Measurements from ENCODE around the gene SAE1. TPM values are rescaled to one million over a fixed set of nuclear protein-coding genes. Genes with fewer than 3 reads are reported as not detected.

The SAE1 gene
- total and polyA plus RNA-seq, 10 of the 15 experiments (the other 5 are each of a cell fraction or from before 2014, with no cell fraction given) = 62.0 to 246 (median 148) TPM

- 0 out of 4 replicates have a peak, but pooled peaks of 1 of the 2 experiments have one; percentile 4 for TF ChIP-seq BHLHE40 (IDR thresholded peaks at IDR 0.05; ENCODE audit: borderline replicate concordance in 1 of 2, low read depth in 2 of 2, low read length in 1 of 2)
- no peak for TF ChIP-seq FOXM1 (IDR thresholded peaks at IDR 0.05; ENCODE audit: low read depth, low read length)
- TF ChIP-seq CHD2 (IDR thresholded peaks at IDR 0.05; ENCODE audit: borderline replicate concordance, low read depth, low read length) = 0 out of 2 replicates have a peak, but pooled peaks have one; percentile 64
- no peak for TF ChIP-seq HDAC6 (IDR thresholded peaks at IDR 0.05; ENCODE audit: unreplicated experiment)
- TF ChIP-seq BACH1 (IDR thresholded peaks at IDR 0.05; ENCODE audit: borderline replicate concordance) = peak; percentile 36; the same call in 1 of the 2 replicates
- peak; percentile 60; the same call in 1 of the 2 replicates for TF ChIP-seq MLLT1 (IDR thresholded peaks at IDR 0.05)
- no peak for TF ChIP-seq YBX1 (IDR thresholded peaks at IDR 0.05)
- peak; percentile 47; the same call in 1 of the 2 replicates for TF ChIP-seq RUNX3 (IDR thresholded peaks at IDR 0.05; ENCODE audit: low read length)
- TF ChIP-seq KDM1A (IDR thresholded peaks at IDR 0.05; ENCODE audit: borderline replicate concordance) = no peak
- peak; percentile 57 for TF ChIP-seq POLR2A (IDR thresholded peaks at IDR 0.05; ENCODE audit: low read depth, low read length)
- no peak; the same call in 1 of the 2 replicates for TF ChIP-seq POLR2AphosphoS2 (IDR thresholded peaks at IDR 0.05; ENCODE audit: low read depth, low read length)
- TF ChIP-seq RB1 (IDR thresholded peaks at IDR 0.05; ENCODE audit: borderline replicate concordance) = no peak; the same call in 1 of the 2 replicates
- peak; percentile 59 for TF ChIP-seq SIN3A (IDR thresholded peaks at IDR 0.05; ENCODE audit: low read depth, low read length)
- TF ChIP-seq SP1 (IDR thresholded peaks at IDR 0.05; ENCODE audit: low read depth, low read length) = peak; percentile 6
- TF ChIP-seq TBL1XR1 (IDR thresholded peaks at IDR 0.05; ENCODE audit: low read depth, low read length) = no peak; the same call in 1 of the 2 replicates
- peak; percentile 89 for TF ChIP-seq ZNF217 (IDR thresholded peaks at IDR 0.05)
- TF ChIP-seq, protein P1, sequence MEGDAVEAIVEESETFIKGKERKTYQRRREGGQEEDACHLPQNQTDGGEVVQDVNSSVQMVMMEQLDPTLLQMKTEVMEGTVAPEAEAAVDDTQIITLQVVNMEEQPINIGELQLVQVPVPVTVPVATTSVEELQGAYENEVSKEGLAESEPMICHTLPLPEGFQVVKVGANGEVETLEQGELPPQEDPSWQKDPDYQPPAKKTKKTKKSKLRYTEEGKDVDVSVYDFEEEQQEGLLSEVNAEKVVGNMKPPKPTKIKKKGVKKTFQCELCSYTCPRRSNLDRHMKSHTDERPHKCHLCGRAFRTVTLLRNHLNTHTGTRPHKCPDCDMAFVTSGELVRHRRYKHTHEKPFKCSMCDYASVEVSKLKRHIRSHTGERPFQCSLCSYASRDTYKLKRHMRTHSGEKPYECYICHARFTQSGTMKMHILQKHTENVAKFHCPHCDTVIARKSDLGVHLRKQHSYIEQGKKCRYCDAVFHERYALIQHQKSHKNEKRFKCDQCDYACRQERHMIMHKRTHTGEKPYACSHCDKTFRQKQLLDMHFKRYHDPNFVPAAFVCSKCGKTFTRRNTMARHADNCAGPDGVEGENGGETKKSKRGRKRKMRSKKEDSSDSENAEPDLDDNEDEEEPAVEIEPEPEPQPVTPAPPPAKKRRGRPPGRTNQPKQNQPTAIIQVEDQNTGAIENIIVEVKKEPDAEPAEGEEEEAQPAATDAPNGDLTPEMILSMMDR (IDR thresholded peaks at IDR 0.05 in 2 of 3, conservative IDR thresholded peaks at IDR 0.05 in 1 of 3; ENCODE audit: control insufficient read depth in 2 of 3, extremely low read depth in 1 of 3, insufficient read depth in 1 of 3, low read depth in 3 of 3, low read length in 3 of 3) = no peak
- peak; percentile 43; the same call in 1 of the 2 replicates for TF ChIP-seq TARDBP (IDR thresholded peaks at IDR 0.05; ENCODE audit: borderline replicate concordance)
- TF ChIP-seq HSF1 (IDR thresholded peaks at IDR 0.05; ENCODE audit: low read depth, low read length) = no peak
- peak; percentile 69 for TF ChIP-seq RELA (IDR thresholded peaks at IDR 0.05; ENCODE audit: borderline replicate concordance, partially characterized antibody)
- TF ChIP-seq SMC3 (IDR thresholded peaks at IDR 0.05; ENCODE audit: borderline replicate concordance, low read length) = 0 out of 2 replicates have a peak, but pooled peaks have one; percentile 8
- TF ChIP-seq ZNF274 (IDR thresholded peaks at IDR 0.05; ENCODE audit: insufficient read depth, insufficient read length) = no peak
- no peak for TF ChIP-seq ATF2 (IDR thresholded peaks at IDR 0.05; ENCODE audit: low read length)
- 0 out of 2 replicates have a peak, but pooled peaks have one; percentile 57 for TF ChIP-seq WRNIP1 (IDR thresholded peaks at IDR 0.05; ENCODE audit: borderline replicate concordance, low read depth, low read length)
- peak; percentile 40; the same call in 1 of the 2 replicates for TF ChIP-seq MTA3 (IDR thresholded peaks at IDR 0.05; ENCODE audit: borderline replicate concordance, low read length)
These were observed 96.9 kb downstream of the SAE1 start (continued) for GRCh38 chr19:47227352-47228167.

All from GM12878 (cell line).